Occipital lobe (tissue), 2 donors: ENCODE measurements around the gene TRIM65. TPM values are rescaled to one million over a fixed set of nuclear protein-coding genes. Genes with fewer than 3 reads are reported as not detected.

Experiments
- DNase-seq: peaks from one replicate; lab custom pipeline; 2025; lab: John Stamatoyannopoulos, UW
- total RNA-seq: library from RNA; depleted of rRNA; stranded (reverse); fragments of >200 nt; gene quantifications from one replicate; pipeline ENCODE4 v1.2.3, GENCODE V29; 2014

Gene TRIM65
- total RNA-seq, 1 donor from 2014 or later, result 11.9 TPM

- DNase-seq, result no peak
Observed at GRCh38 chr17:75917917-75918445, 21.2 kb upstream of the TRIM65 start.

DNA sequence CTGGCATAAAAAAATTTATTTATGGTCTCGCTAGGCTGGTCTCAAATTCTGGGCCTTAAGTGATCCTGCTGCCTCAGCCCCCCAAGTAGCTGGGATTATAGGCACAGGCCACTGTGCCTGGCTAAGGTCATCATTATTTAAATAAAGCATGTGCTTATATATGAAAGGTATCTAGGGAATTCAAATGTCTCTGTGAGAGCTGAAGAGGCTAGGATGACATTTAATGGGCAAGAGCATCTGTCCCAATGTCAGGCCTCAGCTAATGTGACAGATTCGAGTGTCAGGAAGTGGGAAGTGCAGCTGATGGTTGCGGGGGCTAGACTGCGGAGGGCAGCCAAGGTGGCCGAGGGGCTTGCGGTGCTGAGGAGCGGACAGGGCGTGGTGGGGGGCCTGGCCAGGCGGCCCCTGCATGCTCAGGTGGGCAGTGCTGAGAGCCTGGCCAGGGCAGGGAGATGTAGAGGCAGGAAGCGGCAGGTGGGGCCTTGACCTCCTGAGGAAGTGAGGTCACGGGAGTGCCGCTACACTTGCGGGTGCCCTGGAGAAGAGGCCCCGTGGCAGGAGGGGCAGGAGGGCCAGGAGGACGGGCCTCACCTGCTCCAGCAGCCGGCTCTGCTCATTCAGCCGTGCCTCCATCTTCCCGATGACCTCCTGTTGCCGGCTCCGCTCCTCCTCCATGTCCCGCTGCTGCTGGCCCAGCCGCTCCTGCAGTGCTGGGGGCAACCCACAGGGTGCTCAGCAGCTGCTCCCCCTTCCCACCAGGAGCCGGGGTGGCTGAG, 20.6 kb upstream of the TRIM65 start:
- no peak for DNase-seq

GRCh38 chr17:75915268-75915667, 18.5 kb upstream of the TRIM65 start:
- no peak for DNase-seq

- no peak for DNase-seq
Observed at GRCh38 chr17:75914643-75915267, 18.0 kb upstream of the TRIM65 start.

GRCh38 chr17:75913537-75914210, 16.9 kb upstream of the TRIM65 start:
- no peak for DNase-seq

DNA sequence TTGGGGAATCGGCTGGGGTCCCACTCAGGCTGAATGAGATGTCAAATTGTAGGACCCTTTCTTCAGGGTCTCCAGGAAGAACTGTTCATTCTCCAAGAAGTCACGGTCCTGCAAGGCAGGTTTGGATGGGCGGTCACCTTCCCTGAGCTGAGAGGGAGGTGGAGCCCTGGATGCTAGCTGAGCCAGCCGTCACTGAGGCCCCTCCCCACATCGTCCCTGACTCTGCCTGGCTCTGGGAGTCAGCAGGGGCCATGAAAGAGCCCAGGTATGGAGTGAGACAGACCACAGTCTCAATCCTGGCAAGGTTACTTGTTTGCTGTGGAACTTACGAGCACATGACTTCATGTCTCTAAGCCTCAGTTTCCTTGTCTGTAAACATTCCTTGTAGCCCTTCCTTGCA, 13.9 kb upstream of the TRIM65 start:
- DNase-seq, result no peak

DNA sequence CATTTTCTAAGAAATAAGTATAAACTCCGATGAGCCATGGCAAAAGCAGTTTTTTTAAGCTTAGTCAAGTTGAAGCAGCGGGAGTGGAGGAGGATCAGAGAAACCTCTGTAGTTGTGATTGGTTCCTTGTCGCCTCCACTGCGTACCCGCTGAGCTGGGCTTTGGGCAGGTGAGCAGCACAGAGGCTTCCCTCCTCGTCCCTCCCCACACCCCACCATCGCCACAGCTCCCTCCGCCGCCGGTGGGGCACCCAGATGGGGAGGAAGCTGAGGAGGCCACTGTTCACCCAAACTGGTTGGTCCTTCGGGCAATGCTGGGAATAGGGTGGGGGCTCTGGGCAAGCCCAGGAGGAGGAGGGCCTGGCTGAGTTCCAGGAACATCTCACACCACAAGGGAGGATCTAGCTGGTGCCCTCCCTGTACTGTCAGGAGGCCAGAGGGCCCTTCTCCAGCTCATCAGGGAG, 13.1 kb upstream of the TRIM65 start:
- DNase-seq, result no peak

DNA sequence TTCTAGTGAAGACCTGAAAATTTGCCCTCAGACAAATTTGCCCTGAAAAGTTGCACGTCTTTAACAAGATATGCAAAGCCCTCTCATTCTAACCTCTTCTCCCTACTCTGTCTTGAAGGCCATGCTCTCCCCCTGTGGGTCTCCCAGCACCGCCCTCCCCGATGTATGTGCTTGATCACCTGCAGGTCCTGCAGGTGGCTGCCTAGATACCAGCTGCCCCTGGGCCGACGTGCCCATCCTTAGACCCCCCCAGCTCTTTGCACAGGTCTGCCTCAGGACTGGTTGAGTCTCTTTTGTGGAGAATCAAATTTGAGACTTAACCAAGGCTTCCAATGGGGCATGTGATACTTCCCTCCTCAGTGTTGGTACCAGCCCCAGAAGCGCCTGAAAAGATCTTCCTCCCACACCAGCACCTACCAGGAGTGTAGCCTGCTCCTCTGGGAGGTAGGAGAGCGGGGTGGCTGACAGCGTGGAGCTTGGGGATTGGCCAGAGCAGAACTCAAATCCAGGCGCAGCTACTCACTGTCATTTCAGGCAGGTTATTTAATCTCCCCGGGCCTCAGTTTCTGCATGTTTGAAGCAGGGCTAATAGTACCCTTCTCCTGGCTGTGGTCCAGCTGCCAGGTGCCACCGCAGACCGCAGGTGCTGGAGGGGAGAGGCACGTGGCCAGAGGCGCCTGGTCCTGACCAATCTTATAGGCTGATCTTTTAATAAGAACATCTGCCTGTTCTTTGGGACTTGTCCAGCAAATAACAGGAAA, 12.5 kb upstream of the TRIM65 start:
- no peak for DNase-seq

DNA sequence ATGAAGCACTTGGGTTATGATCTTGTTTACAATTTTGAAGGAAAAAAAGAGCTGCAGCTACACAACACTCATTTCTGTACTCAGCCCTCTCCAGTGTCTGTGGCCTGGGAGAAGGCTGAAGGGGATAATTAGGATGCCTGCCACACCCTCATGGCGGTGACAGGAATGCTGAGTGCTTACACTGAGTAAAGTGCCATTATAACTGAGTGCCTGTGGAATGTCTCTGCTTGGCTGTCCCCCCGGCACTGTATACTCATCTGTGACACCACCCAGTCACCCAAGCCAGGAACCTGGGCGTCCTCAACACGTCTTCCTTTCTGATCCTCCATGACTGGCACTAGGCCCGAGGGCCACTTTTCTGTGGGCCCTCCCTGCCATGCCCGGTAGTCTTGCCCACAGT, 11.4 kb upstream of the TRIM65 start:
- no peak for DNase-seq

GRCh38 chr17:75906143-75906884, 9.6 kb upstream of the TRIM65 start:
- no peak for DNase-seq

GRCh38 chr17:75904749-75905521, 8.2 kb upstream of the TRIM65 start, which contains the start of gene MRPL38:
Gene MRPL38 (minus strand): TSS chr17:75904884. CDS start chr17:75904875, 9 bp downstream.
- DNase-seq, result peak; percentile 88

GRCh38 chr17:75902406-75902805, 5.7 kb upstream of the TRIM65 start:
- DNase-seq, result no peak

- no peak for DNase-seq
Observed at GRCh38 chr17:75901727-75902126, 5.0 kb upstream of the TRIM65 start.

DNA sequence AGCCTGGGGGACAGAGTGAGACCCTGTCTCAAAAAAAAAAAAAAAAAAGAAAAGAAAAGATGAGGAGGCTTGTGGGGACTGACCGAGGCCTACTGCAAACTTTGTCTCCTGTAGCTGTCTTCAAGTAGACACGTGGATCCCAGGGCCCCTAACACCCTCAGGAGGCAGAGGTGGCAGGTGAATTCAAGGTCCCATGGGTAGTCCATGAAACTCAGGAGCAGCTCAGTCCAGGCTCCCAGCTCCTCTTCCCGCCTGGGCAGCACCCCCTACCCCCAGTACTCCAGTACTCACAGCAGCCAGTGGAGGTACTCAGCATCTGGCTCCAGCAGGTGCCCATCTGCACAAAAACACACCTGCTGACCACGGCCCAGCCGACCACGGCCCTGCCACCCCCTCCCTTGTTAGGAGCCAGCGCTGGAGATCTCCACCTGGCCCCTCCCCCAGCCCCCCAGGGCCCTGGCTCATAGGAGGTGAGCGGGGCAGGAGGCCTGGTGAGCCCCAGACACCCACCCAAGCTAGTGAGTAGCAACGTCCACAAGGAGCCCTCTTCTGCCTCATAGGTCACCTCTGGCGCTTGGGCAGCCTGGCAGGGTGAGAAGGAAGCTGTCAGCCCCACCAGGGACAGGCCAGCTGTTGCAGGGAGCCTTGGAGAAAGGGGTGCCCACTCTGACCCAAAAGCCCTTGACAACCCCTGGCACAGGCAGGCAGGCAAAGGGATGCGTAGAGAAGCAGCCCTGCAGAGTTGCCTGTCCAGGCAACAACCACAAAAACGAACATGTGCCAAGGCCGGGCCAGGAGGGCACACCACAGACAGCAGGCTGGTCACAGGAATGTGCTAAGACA, 4.2 kb upstream of the TRIM65 start:
- DNase-seq, result no peak

GRCh38 chr17:75899767-75900468, 3.2 kb upstream of the TRIM65 start:
- DNase-seq, result no peak

DNA sequence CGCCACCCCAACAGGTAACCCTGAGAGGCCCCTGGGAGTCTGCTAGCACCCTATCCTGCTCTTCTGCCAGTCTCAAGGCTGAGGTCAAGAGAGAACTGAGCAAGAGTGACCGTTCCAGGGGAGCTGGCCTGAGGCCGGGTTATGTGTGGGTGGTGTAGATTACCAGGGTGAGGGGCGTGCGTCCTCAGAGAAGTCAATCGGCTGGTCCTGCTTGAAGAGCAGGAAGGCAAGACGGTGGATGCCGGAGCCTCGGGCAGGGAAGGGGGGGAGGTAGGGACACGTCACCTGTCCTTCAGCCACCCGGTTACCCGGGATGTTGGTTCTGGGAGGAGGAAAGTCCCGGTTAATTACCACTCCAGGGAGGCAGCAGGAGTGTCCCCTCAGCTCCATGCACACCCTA, 2.6 kb upstream of the TRIM65 start:
- DNase-seq, result no peak

GRCh38 chr17:75898791-75899190, 2.0 kb upstream of the TRIM65 start:
- DNase-seq, result no peak

DNA sequence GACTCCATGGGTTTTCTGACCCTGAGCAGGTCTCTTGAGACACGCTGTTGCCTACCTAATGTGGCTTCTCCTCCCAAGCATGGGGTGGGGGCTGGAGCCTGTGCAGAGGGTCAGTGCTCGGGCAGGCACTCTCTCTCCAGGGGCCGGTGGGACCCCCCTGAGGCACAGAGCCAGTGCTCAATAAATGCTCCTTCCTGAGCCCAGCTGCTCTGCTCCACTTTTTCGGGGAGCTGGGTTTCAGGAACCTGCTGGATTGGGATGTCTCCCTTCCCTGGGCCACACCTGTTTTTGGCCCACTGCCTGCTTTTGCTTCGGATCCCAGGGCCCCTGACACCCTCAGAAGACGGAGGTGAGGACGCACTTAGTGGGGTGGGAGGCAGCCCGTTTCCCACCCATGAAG, 1.3 kb upstream of the TRIM65 start:
- no peak for DNase-seq
